ENCODE measurements around the gene UTP4. TPM values are rescaled to one million over a fixed set of nuclear protein-coding genes. Genes with fewer than 3 reads are reported as not detected.

UTP4 gene
- total and polyA plus RNA-seq, 2 of the 8 experiments (the other 6 are each of a cell fraction or from before 2014, with no cell fraction given) = 101 to 118 TPM

DNA sequence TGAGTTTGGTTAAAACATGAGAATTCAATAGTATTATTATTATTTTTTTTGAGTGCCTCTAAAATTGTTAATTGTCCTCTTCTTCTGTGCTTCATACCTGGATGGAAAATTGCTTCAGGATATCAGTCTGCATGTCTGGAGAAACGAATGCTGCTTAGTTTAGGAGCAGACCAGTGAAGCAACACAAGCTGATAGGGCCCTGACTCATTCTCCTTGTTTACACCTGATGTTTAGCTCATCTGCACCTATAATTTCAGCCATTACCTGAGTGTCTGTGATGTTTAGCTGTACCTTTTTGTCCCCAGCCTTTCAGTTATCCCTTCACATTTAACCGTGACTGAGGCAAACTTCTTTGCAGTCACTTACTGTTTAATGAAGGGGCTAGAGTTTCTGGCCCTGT is 69.3 kb downstream of the UTP4 start:
- ChIA-PET POLR2A (ENCODE audit: partially characterized antibody) (interaction anchor here (0.6 kb wide), 1 partner anchor 31 kb away, joined by 3 read pairs; no protein-coding TSS in a partner anchor), CTCF (ENCODE audit: partially characterized antibody) (no interaction called here)
- H4K91ac ChIP-seq (replicated peaks; ENCODE audit: insufficient read length, low read length) = no peak overlapping the region
- no peaks in the 10 kb centered on the region for H3K4me1 ChIP-seq (replicated peaks in 1 of 4; ENCODE audit: control insufficient read depth in 3 of 4, insufficient read depth in 4 of 4, low read length in 3 of 4)
- H2BK5ac ChIP-seq (ENCODE audit: low read depth, low read length) = no peak overlapping the region
- H3K4ac ChIP-seq (replicated peaks; ENCODE audit: insufficient read length, low read depth, low read length) = no peak overlapping the region
- H3K27me3 ChIP-seq (replicated peaks in 1 of 4; ENCODE audit: control insufficient read depth in 3 of 4, extremely low read depth in 1 of 4, insufficient read depth in 3 of 4, low read length in 3 of 4) = no peaks in the 10 kb centered on the region
- no peak overlapping the region for H2AFZ ChIP-seq (ENCODE audit: low read length)
- no peak overlapping the region for H3K23ac ChIP-seq (ENCODE audit: insufficient read length)
- H3K79me1 ChIP-seq (ENCODE audit: low read depth, low read length) = no peaks in the 10 kb centered on the region; the same call in 1 of the 2 replicates
- no peak overlapping the region for H2BK120ac ChIP-seq (replicated peaks; ENCODE audit: low read depth, low read length)
- H3K14ac ChIP-seq (ENCODE audit: insufficient read length) = no peak overlapping the region
- H3K23me2 ChIP-seq (ENCODE audit: low read depth, low read length) = no peaks in the 10 kb centered on the region
- no peak overlapping the region for H3K56ac ChIP-seq (replicated peaks; ENCODE audit: insufficient read length, low read depth, low read length)
- H2BK15ac ChIP-seq (ENCODE audit: low read length) = no peak overlapping the region
- peaks cover 0 to 11% of the 10 kb centered on the region in 2 experiments; a peak in 1 of 4 replicates for H3K79me2 ChIP-seq (ENCODE audit: control insufficient read depth in 1 of 2, insufficient read depth in 2 of 2, low read length in 2 of 2)
- peak overlapping the region in 1 of 4 experiments; percentile 38; a peak in 1 of 7 replicates for H3K9ac ChIP-seq (replicated peaks in 1 of 4; ENCODE audit: extremely low read depth in 1 of 4, low read depth in 3 of 4, low read length in 3 of 4)
- TF ChIP-seq RNF2 (IDR thresholded peaks at IDR 0.05; ENCODE audit: borderline replicate concordance, low read depth, low read length, missing control alignments, poor library complexity, severe bottlenecking) = no peak
- TF ChIP-seq, protein P1, sequence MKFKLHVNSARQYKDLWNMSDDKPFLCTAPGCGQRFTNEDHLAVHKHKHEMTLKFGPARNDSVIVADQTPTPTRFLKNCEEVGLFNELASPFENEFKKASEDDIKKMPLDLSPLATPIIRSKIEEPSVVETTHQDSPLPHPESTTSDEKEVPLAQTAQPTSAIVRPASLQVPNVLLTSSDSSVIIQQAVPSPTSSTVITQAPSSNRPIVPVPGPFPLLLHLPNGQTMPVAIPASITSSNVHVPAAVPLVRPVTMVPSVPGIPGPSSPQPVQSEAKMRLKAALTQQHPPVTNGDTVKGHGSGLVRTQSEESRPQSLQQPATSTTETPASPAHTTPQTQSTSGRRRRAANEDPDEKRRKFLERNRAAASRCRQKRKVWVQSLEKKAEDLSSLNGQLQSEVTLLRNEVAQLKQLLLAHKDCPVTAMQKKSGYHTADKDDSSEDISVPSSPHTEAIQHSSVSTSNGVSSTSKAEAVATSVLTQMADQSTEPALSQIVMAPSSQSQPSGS (IDR thresholded peaks at IDR 0.05; ENCODE audit: low read length) = no peak
- no peak for TF ChIP-seq POU5F1 (IDR thresholded peaks at IDR 0.05; ENCODE audit: low read depth, low read length)
- TF ChIP-seq SUZ12 (IDR thresholded peaks at IDR 0.05; ENCODE audit: low read length) = no peak
- no peak for TF ChIP-seq GTF2F1 (IDR thresholded peaks at IDR 0.05; ENCODE audit: borderline replicate concordance, low read depth, low read length)
- TF ChIP-seq NRF1 (IDR thresholded peaks at IDR 0.05; ENCODE audit: low read depth, low read length) = no peak
- no peak for DNase-seq (ENCODE audit: low read depth in 1 of 2, low spot score in 2 of 2)
- H4K20me1 ChIP-seq (replicated peaks in 1 of 2; ENCODE audit: control insufficient read depth in 1 of 2, insufficient read depth in 2 of 2, low read length in 2 of 2) = peaks cover 0 to 2% of the 10 kb centered on the region in 2 experiments
- H3K27ac ChIP-seq (ENCODE audit: low read depth, low read length) = no peak overlapping the region
- 91% methylated on average over 2 of the region's 2 CpGs; no CpG with 5 or more reads in 1 of the 2 experiments for WGBS, 2 experiments (ENCODE audit: extremely low coverage in 1 of 2, insufficient coverage in 1 of 2, insufficient read length in 1 of 2, insufficient replicate concordance in 2 of 2, low coverage in 1 of 2, low lambda C conversion rate in 2 of 2, missing lambda C conversion rate in 1 of 2)
- no peaks in the 10 kb centered on the region for H3K9me3 ChIP-seq (ENCODE audit: insufficient read depth in 2 of 2, low read depth in 1 of 2, low read length in 1 of 2)
- no peak overlapping the region for H3K4me3 ChIP-seq (ENCODE audit: extremely low read depth in 1 of 4, insufficient read depth in 2 of 4, low read depth in 3 of 4, low read length in 4 of 4)
- H4K8ac ChIP-seq (ENCODE audit: extremely low read depth, insufficient read depth, low read length) = no peak overlapping the region
- FAIRE-seq = no peak
- H2AK5ac ChIP-seq (ENCODE audit: low read depth, low read length) = no peak overlapping the region
- H2BK12ac ChIP-seq (ENCODE audit: low read depth, low read length) = no peak overlapping the region
- H3K4me2 ChIP-seq (ENCODE audit: insufficient read depth in 1 of 2, low read depth in 2 of 2, low read length in 2 of 2) = no peak overlapping the region
- no peaks in the 10 kb centered on the region for H3K36me3 ChIP-seq (ENCODE audit: control insufficient read depth in 2 of 4, insufficient read depth in 4 of 4, low read length in 3 of 4)
- H3K18ac ChIP-seq (ENCODE audit: extremely low read depth, low read length) = no peak overlapping the region
- H2BK20ac ChIP-seq (ENCODE audit: low read length) = no peak overlapping the region
- H4K5ac ChIP-seq (ENCODE audit: insufficient read length, low read depth, low read length) = no peak overlapping the region

All from H1 (cell line).